Activated naive CD4-positive, alpha-beta T cell treated with anti-CD3 and anti-CD28 coated beads, Interleukin-2, amount 50 U/mL, for 24 hours (primary cell): ENCODE results near the gene KHDRBS2.

Source experiments
- H3K27ac Mint-ChIP-seq: one replicate; pipeline ENCODE4 v1.8.0; 2021; ENCODE audit warnings: mild to moderate bottlenecking, mixed read lengths
- H3K27me3 Mint-ChIP-seq: one replicate; pipeline ENCODE4 v1.8.0; 2021; ENCODE audit warnings: mixed read lengths
- H3K36me3 Mint-ChIP-seq: one replicate; pipeline ENCODE4 v1.8.0; 2021; ENCODE audit warnings: mixed read lengths
- H3K4me1 Mint-ChIP-seq: one replicate; pipeline ENCODE4 v1.8.0; 2021; ENCODE audit warnings: mixed read lengths
- H3K4me3 Mint-ChIP-seq: one replicate; pipeline ENCODE4 v1.8.0; 2021; ENCODE audit warnings: mild to moderate bottlenecking, mixed read lengths
- H3K9me3 Mint-ChIP-seq: one replicate; pipeline ENCODE4 v1.8.0; 2021; ENCODE audit warnings: mixed read lengths

KHDRBS2 gene

GRCh38 chr6:62285612-62286469 is at the start of gene KHDRBS2:
Gene KHDRBS2 (minus strand): TSS chr6:62286225.
- no peaks in the 10 kb centered on the region for H3K9me3 Mint-ChIP-seq
- no peaks in the 10 kb centered on the region for H3K36me3 Mint-ChIP-seq
- H3K27ac Mint-ChIP-seq: no peak within 1 kb of the TSS
- H3K4me3 Mint-ChIP-seq: no peak within 1 kb of the TSS
- peaks cover 11% of the 10 kb centered on the region for H3K27me3 Mint-ChIP-seq
- no peaks in the 10 kb centered on the region for H3K4me1 Mint-ChIP-seq

GRCh38 chr6:62328607-62329006 is 42.6 kb upstream of the KHDRBS2 start:
- no peaks in the 10 kb centered on the region for H3K36me3 Mint-ChIP-seq
- no peaks in the 10 kb centered on the region for H3K27me3 Mint-ChIP-seq
- no peaks in the 10 kb centered on the region for H3K4me1 Mint-ChIP-seq
- no peak overlapping the region for H3K27ac Mint-ChIP-seq
- H3K4me3 Mint-ChIP-seq: no peak overlapping the region
- H3K9me3 Mint-ChIP-seq: peaks cover 4% of the 10 kb centered on the region

- Mint-ChIP-seq H3K9me3 (no peaks in the 10 kb centered on the region), H3K27me3 (no peaks in the 10 kb centered on the region), H3K27ac (no peak overlapping the region), H3K4me3 (no peak overlapping the region), H3K36me3 (no peaks in the 10 kb centered on the region), H3K4me1 (no peaks in the 10 kb centered on the region)
Measured at GRCh38 chr6:62324834-62325233, 38.8 kb upstream of the KHDRBS2 start.

- Mint-ChIP-seq H3K36me3 (no peaks in the 10 kb centered on the region), H3K4me3 (no peak overlapping the region), H3K27ac (no peak overlapping the region), H3K9me3 (no peaks in the 10 kb centered on the region), H3K4me1 (no peaks in the 10 kb centered on the region), H3K27me3 (no peaks in the 10 kb centered on the region)
Measured at GRCh38 chr6:62323818-62324431, 37.9 kb upstream of the KHDRBS2 start.

- Mint-ChIP-seq H3K4me1 (no peaks in the 10 kb centered on the region), H3K27ac (no peak overlapping the region), H3K27me3 (no peaks in the 10 kb centered on the region), H3K36me3 (no peaks in the 10 kb centered on the region), H3K4me3 (no peak overlapping the region), H3K9me3 (peaks cover 5% of the 10 kb centered on the region)
Measured at GRCh38 chr6:62298745-62299392, 12.8 kb upstream of the KHDRBS2 start.

- no peaks in the 10 kb centered on the region for H3K27me3 Mint-ChIP-seq
- no peaks in the 10 kb centered on the region for H3K4me1 Mint-ChIP-seq
- H3K36me3 Mint-ChIP-seq: no peaks in the 10 kb centered on the region
- H3K4me3 Mint-ChIP-seq: no peak overlapping the region
- peaks cover 5% of the 10 kb centered on the region for H3K9me3 Mint-ChIP-seq
- no peak overlapping the region for H3K27ac Mint-ChIP-seq
Measured at GRCh38 chr6:62296541-62296940, 10.5 kb upstream of the KHDRBS2 start.

GRCh38 chr6:62288974-62289373 is 2.9 kb upstream of the KHDRBS2 start:
- Mint-ChIP-seq H3K27me3 (peaks cover 11% of the 10 kb centered on the region), H3K36me3 (no peaks in the 10 kb centered on the region), H3K27ac (no peak overlapping the region), H3K4me1 (no peaks in the 10 kb centered on the region), H3K9me3 (no peaks in the 10 kb centered on the region), H3K4me3 (no peak overlapping the region)

- Mint-ChIP-seq H3K36me3 (no peaks in the 10 kb centered on the region), H3K27me3 (peaks cover 11% of the 10 kb centered on the region), H3K4me3 (no peak overlapping the region), H3K27ac (no peak overlapping the region), H3K9me3 (no peaks in the 10 kb centered on the region), H3K4me1 (no peaks in the 10 kb centered on the region)
Measured at GRCh38 chr6:62288562-62288961, 2.5 kb upstream of the KHDRBS2 start.

GRCh38 chr6:62286470-62286843 is 432 bp upstream of the KHDRBS2 start:
- H3K4me3 Mint-ChIP-seq: no peak overlapping the region
- H3K27me3 Mint-ChIP-seq: peaks cover 11% of the 10 kb centered on the region
- H3K27ac Mint-ChIP-seq: no peak overlapping the region
- H3K4me1 Mint-ChIP-seq: no peaks in the 10 kb centered on the region
- H3K9me3 Mint-ChIP-seq: no peaks in the 10 kb centered on the region
- H3K36me3 Mint-ChIP-seq: no peaks in the 10 kb centered on the region

- Mint-ChIP-seq H3K27me3 (peaks cover 11% of the 10 kb centered on the region), H3K4me1 (no peaks in the 10 kb centered on the region), H3K27ac (no peak overlapping the region), H3K4me3 (no peak overlapping the region), H3K36me3 (no peaks in the 10 kb centered on the region), H3K9me3 (no peaks in the 10 kb centered on the region)
Measured at GRCh38 chr6:62284725-62285124, 1.3 kb downstream of the KHDRBS2 start.

GRCh38 chr6:62283796-62284411 is 2.1 kb downstream of the KHDRBS2 start:
- no peaks in the 10 kb centered on the region for H3K36me3 Mint-ChIP-seq
- peaks cover 11% of the 10 kb centered on the region for H3K27me3 Mint-ChIP-seq
- no peak overlapping the region for H3K4me3 Mint-ChIP-seq
- H3K27ac Mint-ChIP-seq: no peak overlapping the region
- H3K4me1 Mint-ChIP-seq: no peaks in the 10 kb centered on the region
- H3K9me3 Mint-ChIP-seq: no peaks in the 10 kb centered on the region

GRCh38 chr6:62283365-62283764 is 2.7 kb downstream of the KHDRBS2 start:
- Mint-ChIP-seq H3K36me3 (no peaks in the 10 kb centered on the region), H3K9me3 (no peaks in the 10 kb centered on the region), H3K4me1 (no peaks in the 10 kb centered on the region), H3K27me3 (peaks cover 11% of the 10 kb centered on the region), H3K27ac (no peak overlapping the region), H3K4me3 (no peak overlapping the region)

- no peaks in the 10 kb centered on the region for H3K4me1 Mint-ChIP-seq
- no peaks in the 10 kb centered on the region for H3K36me3 Mint-ChIP-seq
- H3K27ac Mint-ChIP-seq: no peak overlapping the region
- H3K9me3 Mint-ChIP-seq: no peaks in the 10 kb centered on the region
- H3K27me3 Mint-ChIP-seq: peaks cover 1% of the 10 kb centered on the region
- H3K4me3 Mint-ChIP-seq: no peak overlapping the region
Measured at GRCh38 chr6:62280099-62280498, 5.9 kb downstream of the KHDRBS2 start.

- no peaks in the 10 kb centered on the region for H3K4me1 Mint-ChIP-seq
Measured at GRCh38 chr6:62272114-62272513, 13.9 kb downstream of the KHDRBS2 start.

GRCh38 chr6:62265906-62266525 is 20.0 kb downstream of the KHDRBS2 start:
- H3K9me3 Mint-ChIP-seq: no peaks in the 10 kb centered on the region
- H3K27ac Mint-ChIP-seq: no peak overlapping the region
- H3K27me3 Mint-ChIP-seq: no peaks in the 10 kb centered on the region
- H3K4me1 Mint-ChIP-seq: no peaks in the 10 kb centered on the region
- no peaks in the 10 kb centered on the region for H3K36me3 Mint-ChIP-seq
- H3K4me3 Mint-ChIP-seq: no peak overlapping the region

More at GRCh38 chr6:62272114-62272513, 13.9 kb downstream of the KHDRBS2 start:
- no peak overlapping the region for H3K4me3 Mint-ChIP-seq
- no peak overlapping the region for H3K27ac Mint-ChIP-seq
- no peaks in the 10 kb centered on the region for H3K36me3 Mint-ChIP-seq
- H3K9me3 Mint-ChIP-seq: no peaks in the 10 kb centered on the region
- no peaks in the 10 kb centered on the region for H3K27me3 Mint-ChIP-seq
